MCF 10A (cell line): Measurements from ENCODE around the gene TTLL9. TPM values are rescaled to one million over a fixed set of nuclear protein-coding genes. Genes with fewer than 3 reads are reported as not detected.

ENCODE experiments used
- BruUV-seq: library from RNA; stranded (reverse); fragments of 400-500 nt; replicated peaks from 2 replicates; lab custom pipeline; 2021; lab: Mats Ljungman, UMichigan
- CTCF ChIA-PET: fragments of 300-600 bp; sonication (Branson Sonifier 250); formaldehyde crosslinking; extraction: SDS; loops from one replicate; lab custom pipeline; 2021; ENCODE audit warnings: antibody characterized with exemption, inconsistent platforms; lab: Yijun Ruan, JAX
- POLR2A ChIA-PET: fragments of 300-600, 350-650 bp; sonication (Branson Sonifier 250); formaldehyde crosslinking; extraction: SDS; loops from one replicate; lab custom pipeline; 2020; ENCODE audit warnings: antibody characterized with exemption, inconsistent platforms; lab: Yijun Ruan, JAX
- DNase-seq: peaks from one replicate; pipeline ENCODE4 v3.0.0-alpha.2; 2018; ENCODE audit not compliant: unreplicated experiment
- H3K27ac Mint-ChIP-seq: one replicate; pipeline ENCODE4 v1.8.0; 2022; ENCODE audit warnings: mild to moderate bottlenecking, low read depth, mixed read lengths; ENCODE audit not compliant: unreplicated experiment
- H3K27me3 Mint-ChIP-seq: one replicate; pipeline ENCODE4 v1.8.0; 2022; ENCODE audit warnings: mixed read lengths; ENCODE audit not compliant: insufficient read depth, unreplicated experiment
- H3K36me3 Mint-ChIP-seq: one replicate; pipeline ENCODE4 v1.8.0; 2022; ENCODE audit warnings: mild to moderate bottlenecking, moderate library complexity, mixed read lengths; ENCODE audit not compliant: insufficient read depth, unreplicated experiment
- H3K4me1 Mint-ChIP-seq: one replicate; pipeline ENCODE4 v1.8.0; 2022; ENCODE audit warnings: mixed read lengths; ENCODE audit not compliant: insufficient read depth, unreplicated experiment
- H3K4me3 Mint-ChIP-seq: one replicate; pipeline ENCODE4 v1.8.0; 2022; ENCODE audit warnings: mild to moderate bottlenecking, moderate library complexity, mixed read lengths; ENCODE audit not compliant: unreplicated experiment
- H3K9me3 Mint-ChIP-seq: one replicate; pipeline ENCODE4 v1.8.0; 2022; ENCODE audit warnings: mixed read lengths; ENCODE audit not compliant: unreplicated experiment
- intact Hi-C: fragments of 100-400 bp; cut with micrococcal nuclease; formaldehyde crosslinking; loops from 2 replicates; pipeline ENCODE4 v1.14.1; 2022
- total RNA-seq: library from RNA; stranded (reverse); gene quantifications from 2 replicates; pipeline ENCODE4 v1.2.3, GENCODE V29; 2022
- TF ChIP-seq, protein P1 (sequence below): fragments of 200-600 bp; IDR thresholded peaks from one replicate; pipeline ENCODE4 v1.8.0; 2022; ENCODE audit warnings: antibody characterized with exemption, mild to moderate bottlenecking; ENCODE audit not compliant: unreplicated experiment

Gene TTLL9
- total RNA-seq, 1 experiment from 2014 or later, result 0.19 TPM

DNA sequence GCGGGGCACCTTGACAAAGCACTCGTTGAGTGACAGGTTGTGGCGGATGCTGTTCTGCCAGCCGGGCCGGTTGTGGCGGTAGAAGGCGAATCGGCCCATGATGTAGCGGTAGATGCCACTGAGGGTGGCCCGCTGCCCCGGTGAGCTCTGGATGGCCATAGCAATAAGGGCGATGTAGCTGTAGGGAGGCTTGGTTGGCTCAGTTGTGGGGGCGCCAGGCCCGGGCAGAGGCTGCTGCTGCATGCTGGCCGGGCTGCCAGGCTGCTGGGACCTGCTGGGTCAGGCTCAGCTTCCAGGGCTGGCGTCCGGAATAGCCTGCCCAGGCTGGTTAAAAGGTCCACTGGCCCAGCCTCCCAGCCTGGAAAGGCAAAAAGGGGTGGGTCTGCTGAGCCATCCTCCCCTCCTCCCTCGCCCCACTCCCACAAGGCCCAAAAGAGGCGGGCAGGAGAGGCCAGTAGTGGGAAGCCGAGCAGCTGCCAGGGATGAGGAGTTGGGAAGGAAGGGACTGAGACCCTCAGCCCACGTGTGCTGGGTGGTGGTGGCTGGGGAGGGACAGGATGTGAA is 25.1 kb upstream of the TTLL9 start, which contains the start of gene FOXS1:
Gene FOXS1 (minus strand): TSS at position 305 of the 564 bp plus-strand sequence. CDS start 62 bp downstream, at position 243.
- H3K27me3 Mint-ChIP-seq, result peaks cover 17% of the 10 kb centered on the region
- intact Hi-C loops, result no loop called here
- H3K36me3 Mint-ChIP-seq, result no peaks in the 10 kb centered on the region
- peaks cover 12% of the 10 kb centered on the region for H3K4me1 Mint-ChIP-seq
- no peaks in the 10 kb centered on the region for H3K9me3 Mint-ChIP-seq
- BruUV-seq, result no TSS peak
- no peak within 1 kb of the TSS for H3K27ac Mint-ChIP-seq
- ChIA-PET CTCF (interaction anchor here (0.6 to 4.9 kb wide), 10 partner anchors 9 to 233 kb away, joined by 3 to 50 read pairs (median 4); no protein-coding TSS in a partner anchor), POLR2A (interaction anchor here (1.2 kb wide), 1 partner anchor 106 kb away, joined by 4 read pairs; the partner anchor contains the start of gene PDRG1)
- TF ChIP-seq, protein P1, sequence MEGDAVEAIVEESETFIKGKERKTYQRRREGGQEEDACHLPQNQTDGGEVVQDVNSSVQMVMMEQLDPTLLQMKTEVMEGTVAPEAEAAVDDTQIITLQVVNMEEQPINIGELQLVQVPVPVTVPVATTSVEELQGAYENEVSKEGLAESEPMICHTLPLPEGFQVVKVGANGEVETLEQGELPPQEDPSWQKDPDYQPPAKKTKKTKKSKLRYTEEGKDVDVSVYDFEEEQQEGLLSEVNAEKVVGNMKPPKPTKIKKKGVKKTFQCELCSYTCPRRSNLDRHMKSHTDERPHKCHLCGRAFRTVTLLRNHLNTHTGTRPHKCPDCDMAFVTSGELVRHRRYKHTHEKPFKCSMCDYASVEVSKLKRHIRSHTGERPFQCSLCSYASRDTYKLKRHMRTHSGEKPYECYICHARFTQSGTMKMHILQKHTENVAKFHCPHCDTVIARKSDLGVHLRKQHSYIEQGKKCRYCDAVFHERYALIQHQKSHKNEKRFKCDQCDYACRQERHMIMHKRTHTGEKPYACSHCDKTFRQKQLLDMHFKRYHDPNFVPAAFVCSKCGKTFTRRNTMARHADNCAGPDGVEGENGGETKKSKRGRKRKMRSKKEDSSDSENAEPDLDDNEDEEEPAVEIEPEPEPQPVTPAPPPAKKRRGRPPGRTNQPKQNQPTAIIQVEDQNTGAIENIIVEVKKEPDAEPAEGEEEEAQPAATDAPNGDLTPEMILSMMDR, result no peak
- no peak within 1 kb of the TSS for H3K4me3 Mint-ChIP-seq
- no peak for DNase-seq

- H3K27me3 Mint-ChIP-seq, result peaks cover 31% of the 10 kb centered on the region
Observed at GRCh38 chr20:31846793-31847138, 23.7 kb upstream of the TTLL9 start.

GRCh38 chr20:31848088-31848999 is 22.1 kb upstream of the TTLL9 start:
- Mint-ChIP-seq H3K4me1 (no peaks in the 10 kb centered on the region), H3K27ac (no peak overlapping the region), H3K36me3 (no peaks in the 10 kb centered on the region), H3K9me3 (no peaks in the 10 kb centered on the region), H3K27me3 (peaks cover 33% of the 10 kb centered on the region), H3K4me3 (no peak overlapping the region)
- TF ChIP-seq, protein P1, result no peak
- CTCF ChIA-PET, result interaction anchor here (0.6 to 12.8 kb wide), 18 partner anchors 8 to 549 kb away, joined by 3 to 200 read pairs (median 6); partner anchors contain the start of gene PDRG1
- intact Hi-C loops, result no loop called here
- no TSS peak for BruUV-seq
- DNase-seq, result no peak
- POLR2A ChIA-PET, result interaction anchor here (0.7 to 2.0 kb wide), 2 partner anchors 61 to 104 kb away, joined by 3 to 4 read pairs; partner anchors contain the start of gene PDRG1

More at GRCh38 chr20:31846793-31847138, 23.7 kb upstream of the TTLL9 start:
- ChIA-PET POLR2A (no interaction called here), CTCF (interaction anchor here (0.5 to 4.9 kb wide), 37 partner anchors 9 to 904 kb away, joined by 3 to 50 read pairs (median 4); partner anchors contain the start of gene PDRG1)
- no peak for DNase-seq
- TF ChIP-seq, protein P1, result no peak
- BruUV-seq, result no TSS peak
- intact Hi-C loops, result loop anchor here (1.0 to 2.0 kb wide), 2 partner anchors 23 to 122 kb away; no protein-coding TSS in a partner anchor
- peaks cover 11% of the 10 kb centered on the region for H3K4me1 Mint-ChIP-seq
- no peaks in the 10 kb centered on the region for H3K9me3 Mint-ChIP-seq
- H3K27ac Mint-ChIP-seq, result no peak overlapping the region
- no peak overlapping the region for H3K4me3 Mint-ChIP-seq
- H3K36me3 Mint-ChIP-seq, result no peaks in the 10 kb centered on the region
